Fibroblast of mammary gland (primary cell): ENCODE results near the gene FARSB.
"Not testable (repeated sequence)": the region's sequence is repeated elsewhere in the genome, so short reads cannot be mapped to it uniquely, and the experiment has no call there.

Source experiments
- DNase-seq: peaks from one replicate; pipeline ENCODE4 v3.0.0-alpha.2; 2010; ENCODE audit warnings: low read depth
- H3K4me3 ChIP-seq: 2 replicates; pipeline ENCODE4 v1.5.1; 2011; ENCODE audit warnings: low read depth, mild to moderate bottlenecking, low read length, moderate library complexity; ENCODE audit not compliant: control insufficient read depth
- TF ChIP-seq, protein P1 (sequence below): conservative IDR thresholded peaks from 2 replicates; pipeline ENCODE4 v1.5.1; 2011; ENCODE audit warnings: low read depth, low read length, inconsistent platforms; ENCODE audit not compliant: control insufficient read depth, insufficient read depth

The FARSB gene

DNA sequence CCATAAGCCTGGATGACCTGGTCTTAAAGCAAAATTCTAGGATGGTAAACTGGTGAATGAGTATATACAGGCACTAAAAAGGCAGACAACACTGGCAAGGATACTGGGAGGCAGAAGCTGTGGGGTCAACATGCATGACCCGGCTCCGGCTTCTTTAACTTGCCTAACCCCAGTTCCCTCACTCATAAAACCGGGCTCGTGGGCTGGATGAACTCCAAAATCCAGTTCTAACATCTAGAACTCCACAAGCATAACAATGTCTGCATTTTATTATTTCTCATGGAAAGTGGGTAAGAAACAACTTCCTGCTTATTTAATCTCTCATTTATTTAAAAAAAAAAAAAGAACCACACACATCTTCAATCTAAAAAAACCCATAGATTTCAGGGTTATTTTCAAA, 57.3 kb downstream of the FARSB start:
- TF ChIP-seq, protein P1, sequence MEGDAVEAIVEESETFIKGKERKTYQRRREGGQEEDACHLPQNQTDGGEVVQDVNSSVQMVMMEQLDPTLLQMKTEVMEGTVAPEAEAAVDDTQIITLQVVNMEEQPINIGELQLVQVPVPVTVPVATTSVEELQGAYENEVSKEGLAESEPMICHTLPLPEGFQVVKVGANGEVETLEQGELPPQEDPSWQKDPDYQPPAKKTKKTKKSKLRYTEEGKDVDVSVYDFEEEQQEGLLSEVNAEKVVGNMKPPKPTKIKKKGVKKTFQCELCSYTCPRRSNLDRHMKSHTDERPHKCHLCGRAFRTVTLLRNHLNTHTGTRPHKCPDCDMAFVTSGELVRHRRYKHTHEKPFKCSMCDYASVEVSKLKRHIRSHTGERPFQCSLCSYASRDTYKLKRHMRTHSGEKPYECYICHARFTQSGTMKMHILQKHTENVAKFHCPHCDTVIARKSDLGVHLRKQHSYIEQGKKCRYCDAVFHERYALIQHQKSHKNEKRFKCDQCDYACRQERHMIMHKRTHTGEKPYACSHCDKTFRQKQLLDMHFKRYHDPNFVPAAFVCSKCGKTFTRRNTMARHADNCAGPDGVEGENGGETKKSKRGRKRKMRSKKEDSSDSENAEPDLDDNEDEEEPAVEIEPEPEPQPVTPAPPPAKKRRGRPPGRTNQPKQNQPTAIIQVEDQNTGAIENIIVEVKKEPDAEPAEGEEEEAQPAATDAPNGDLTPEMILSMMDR, result no peak
- H3K4me3 ChIP-seq, result no peak overlapping the region
- DNase-seq, result no peak

GRCh38 chr2:222595581-222595980, 60.3 kb downstream of the FARSB start:
- no peak for DNase-seq
- TF ChIP-seq, protein P1, result no peak
- no peak overlapping the region for H3K4me3 ChIP-seq

DNA sequence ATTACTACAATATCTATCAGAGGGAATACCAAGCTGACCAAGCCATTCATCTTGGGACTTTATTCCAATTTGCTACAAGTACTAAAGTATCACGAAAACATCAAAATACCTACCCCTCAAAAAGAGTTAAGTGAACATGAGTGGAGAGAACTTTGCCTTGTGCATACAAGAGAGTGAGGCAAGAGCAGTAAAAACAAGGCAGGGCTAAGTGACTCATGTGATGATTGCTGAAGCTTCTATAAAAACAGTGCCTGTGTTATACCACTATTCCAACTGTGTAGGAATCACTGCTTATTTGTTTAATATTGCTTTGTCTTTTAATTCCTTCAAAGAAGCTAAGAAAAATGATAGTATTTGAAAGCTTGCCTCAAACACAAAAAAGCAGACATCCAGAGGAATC, 61.2 kb downstream of the FARSB start:
- TF ChIP-seq, protein P1, result no peak
- DNase-seq, result peak; percentile 78

DNA sequence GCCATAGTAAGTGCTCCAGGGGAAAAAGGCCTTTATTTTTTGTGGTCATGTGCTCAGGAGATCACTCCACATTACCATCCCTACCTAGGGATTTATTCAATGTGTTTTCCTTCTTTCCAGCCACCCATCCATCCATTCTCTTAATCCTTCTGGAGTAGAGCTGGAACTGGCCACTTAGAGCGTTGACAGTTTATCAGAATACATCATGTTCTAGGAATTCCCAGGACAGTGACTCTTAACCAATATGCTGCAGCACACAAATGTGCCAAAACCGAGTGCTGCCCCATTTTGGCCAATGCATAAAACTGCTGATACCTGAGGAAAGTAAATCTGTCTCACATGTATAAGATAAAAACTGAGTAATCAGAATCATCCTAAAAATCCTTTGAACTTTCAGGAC, 63.7 kb downstream of the FARSB start:
- TF ChIP-seq, protein P1, result no peak
- no peak overlapping the region for H3K4me3 ChIP-seq
- DNase-seq, result peak; percentile 21

More for the DNA sequence above, 61.2 kb downstream of the FARSB start:
- no peak overlapping the region for H3K4me3 ChIP-seq

DNA sequence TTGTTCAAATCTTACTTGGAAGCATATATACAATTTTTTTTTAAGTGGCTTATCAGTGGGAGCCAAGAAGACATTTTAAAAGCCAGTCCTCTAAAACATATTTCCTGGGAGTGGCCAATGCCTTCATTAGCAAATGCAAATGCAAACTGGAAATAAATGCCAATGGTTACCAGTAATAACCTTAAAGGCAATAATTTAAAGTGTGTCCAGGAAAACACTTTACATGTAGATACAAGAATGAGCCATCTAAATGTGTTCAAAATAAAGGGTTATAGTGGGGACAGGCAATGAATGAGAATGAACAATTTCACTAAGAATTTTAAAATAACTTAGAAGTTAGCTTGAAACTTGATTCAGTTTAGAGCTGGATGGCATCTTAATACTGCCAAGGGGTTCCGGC, 64.2 kb downstream of the FARSB start:
- TF ChIP-seq, protein P1, result no peak
- DNase-seq, result no peak
- no peak overlapping the region for H3K4me3 ChIP-seq

- H3K4me3 ChIP-seq, DNase-seq: not testable (repeated sequence)
Observed at GRCh38 chr2:222584589-222584988, 71.3 kb downstream of the FARSB start.

DNA sequence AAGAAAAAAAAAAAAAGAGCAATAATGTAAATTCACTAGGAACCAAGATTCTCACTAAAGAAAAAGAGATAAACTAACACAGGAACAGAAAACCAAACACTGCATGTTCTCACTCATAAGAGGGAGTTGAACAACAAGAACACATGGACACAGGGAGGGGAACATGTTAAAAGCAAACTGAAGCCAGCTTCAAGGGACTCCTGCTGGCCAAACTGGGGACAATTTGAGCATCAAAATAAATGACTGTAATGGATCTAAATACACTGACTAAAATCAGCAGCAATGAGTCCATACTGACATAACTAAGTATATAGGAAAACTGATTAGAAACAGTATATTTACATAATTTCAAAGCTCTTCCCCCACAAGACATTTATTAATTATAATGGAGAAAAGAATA, 73.0 kb downstream of the FARSB start:
- DNase-seq, result peak; percentile 18
- TF ChIP-seq, protein P1, result peak; percentile 29
- no peak overlapping the region for H3K4me3 ChIP-seq
